Gastroesophageal sphincter (tissue), 4 donors: Measurements from ENCODE around the gene FIGNL1. TPM values are rescaled to one million over a fixed set of nuclear protein-coding genes. Genes with fewer than 3 reads are reported as not detected.

Experiments used
- ATAC-seq: fragments of 150-250 bp; one replicate; pipeline ENCODE4 v1.9.1; 2016; ENCODE audit warnings: mild to moderate bottlenecking, moderate library complexity
- H3K27ac ChIP-seq, 4 donors: fragments of 200-600 bp; sonication (generic) in 3 of 4; 1 replicate in 3 of 4; 2 replicates in 1 of 4; pipeline ENCODE4 v1.5.1; 2016 to 2019
- H3K27me3 ChIP-seq: fragments of 200-600 bp; sonication (generic); one replicate; pipeline ENCODE4 v1.5.1; 2019
- H3K36me3 ChIP-seq, 2 donors: fragments of 200-600 bp; sonication (generic); one replicate each; pipeline ENCODE4 v1.5.1; 2019; ENCODE audit warnings: control low read depth in 1 of 2
- H3K4me1 ChIP-seq, 3 donors: fragments of 200-600 bp; sonication (generic); 1 replicate in 2 of 3; 2 replicates in 1 of 3; pipeline ENCODE4 v1.5.1; 2016 to 2019; ENCODE audit warnings: control low read depth in 2 of 3
- H3K4me3 ChIP-seq, 2 donors: fragments of 200-600 bp; sonication (generic); one replicate each; pipeline ENCODE4 v1.5.1; 2019; ENCODE audit warnings: mild to moderate bottlenecking in 1 of 2, moderate library complexity in 1 of 2
- H3K9me3 ChIP-seq, 3 donors: fragments of 200-600 bp; sonication (generic); one replicate each; pipeline ENCODE4 v1.5.1; 2017 to 2019; ENCODE audit warnings: control low read depth in 2 of 3
- EP300 ChIP-seq: sonication (generic); formaldehyde crosslinking; IDR thresholded peaks from one replicate; pipeline ENCODE4 v1.6.1; 2017; ENCODE audit warnings: antibody characterized with exemption, mild to moderate bottlenecking
- POLR2A ChIP-seq, 2 donors: fragments of 450-650 bp; IDR thresholded peaks; one replicate each; pipeline ENCODE4 v1.6.1; 2017; ENCODE audit warnings: antibody characterized with exemption in 2 of 2, mild to moderate bottlenecking in 2 of 2, moderate library complexity in 1 of 2
- POLR2AphosphoS5 ChIP-seq: sonication (generic); formaldehyde crosslinking; IDR thresholded peaks from one replicate; pipeline ENCODE4 v1.6.1; 2017; ENCODE audit warnings: antibody characterized with exemption
- WGBS, 2 donors: methylation state at CpG; one replicate each; pipeline ENCODE4 v1.1.5; 2018; ENCODE audit warnings: low coverage in 1 of 2; 5-methylcytosine and 5-hydroxymethylcytosine counted together
- total RNA-seq, 4 donors: library from RNA; depleted of rRNA; stranded (reverse); fragments of >200 nt; gene quantifications; one replicate each; pipeline ENCODE4 v1.1.0, GENCODE V29; 2016
- TF ChIP-seq, protein P1 (sequence below), 4 experiments: fragments of 200-600 bp in 2 of 4; fragments of 450-650 bp in 2 of 4; sonication (generic) in 1 of 4; IDR thresholded peaks; one replicate each; pipeline ENCODE4 v1.5.1; 2017 to 2019; ENCODE audit warnings: antibody characterized with exemption in 4 of 4, mild to moderate bottlenecking in 2 of 4, moderate library complexity in 2 of 4

Gene FIGNL1
- total RNA-seq, 4 donors from 2014 or later = 5.0 to 8.5 (median 6.4) TPM

DNA sequence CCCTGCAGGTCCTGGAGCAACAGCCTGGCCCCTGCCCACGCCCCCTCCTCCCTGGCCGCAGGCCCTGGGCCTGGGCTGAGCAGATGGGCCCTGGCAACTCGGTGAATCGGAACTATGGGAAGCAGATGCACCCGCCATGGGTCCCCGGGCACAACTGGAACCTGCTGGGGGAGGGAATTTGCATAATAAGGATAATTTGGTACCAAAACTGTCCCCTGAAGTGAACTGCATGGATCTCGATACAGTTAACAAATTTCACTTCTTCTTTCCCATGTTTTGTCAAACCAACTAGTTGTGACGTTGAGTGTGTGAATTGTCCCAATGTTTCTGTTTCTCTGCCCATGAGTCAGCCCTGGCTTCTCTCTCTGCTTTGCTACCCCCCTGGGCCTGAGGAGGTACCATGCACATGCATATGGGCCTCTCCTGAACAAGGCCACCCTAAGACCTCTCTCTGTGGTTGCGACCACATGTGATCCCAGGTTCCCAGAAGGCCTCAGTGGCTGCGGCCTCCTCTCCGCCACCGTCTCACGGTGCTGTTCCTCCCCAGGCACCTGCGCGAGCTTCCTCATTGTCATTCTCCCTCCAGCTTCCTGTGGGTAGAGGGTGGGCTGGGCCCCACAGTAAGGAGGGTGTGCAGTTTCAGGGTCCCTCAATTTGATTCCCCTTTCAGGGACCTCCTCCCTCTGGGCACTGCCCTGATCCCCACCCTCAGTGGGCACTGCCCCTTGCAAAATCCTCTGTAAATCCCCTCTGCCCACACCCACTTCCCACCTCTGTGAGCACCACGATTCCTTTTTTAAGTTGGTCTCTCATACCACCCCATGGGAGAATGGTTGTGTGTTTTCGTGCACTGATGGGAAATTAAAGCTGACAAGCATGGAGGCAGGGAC lies 40.0 kb downstream of the FIGNL1 start:
- 77 to 83% methylated on average over 7 to 9 of the region's 17 CpGs for WGBS, 2 donors
- Histone ChIP-seq H3K27me3 (peaks cover 23% of the 10 kb centered on the region), H3K4me1 (no peaks in the 10 kb centered on the region), H3K4me3 (no peak overlapping the region), H3K27ac (no peak overlapping the region), H3K36me3 (no peaks in the 10 kb centered on the region), H3K9me3 (no peaks in the 10 kb centered on the region)
- ATAC-seq = no peak
- TF ChIP-seq POLR2AphosphoS5 (no peak), EP300 (no peak), POLR2A (IDR thresholded peaks at IDR 0.05) (no peak)
- TF ChIP-seq, protein P1, sequence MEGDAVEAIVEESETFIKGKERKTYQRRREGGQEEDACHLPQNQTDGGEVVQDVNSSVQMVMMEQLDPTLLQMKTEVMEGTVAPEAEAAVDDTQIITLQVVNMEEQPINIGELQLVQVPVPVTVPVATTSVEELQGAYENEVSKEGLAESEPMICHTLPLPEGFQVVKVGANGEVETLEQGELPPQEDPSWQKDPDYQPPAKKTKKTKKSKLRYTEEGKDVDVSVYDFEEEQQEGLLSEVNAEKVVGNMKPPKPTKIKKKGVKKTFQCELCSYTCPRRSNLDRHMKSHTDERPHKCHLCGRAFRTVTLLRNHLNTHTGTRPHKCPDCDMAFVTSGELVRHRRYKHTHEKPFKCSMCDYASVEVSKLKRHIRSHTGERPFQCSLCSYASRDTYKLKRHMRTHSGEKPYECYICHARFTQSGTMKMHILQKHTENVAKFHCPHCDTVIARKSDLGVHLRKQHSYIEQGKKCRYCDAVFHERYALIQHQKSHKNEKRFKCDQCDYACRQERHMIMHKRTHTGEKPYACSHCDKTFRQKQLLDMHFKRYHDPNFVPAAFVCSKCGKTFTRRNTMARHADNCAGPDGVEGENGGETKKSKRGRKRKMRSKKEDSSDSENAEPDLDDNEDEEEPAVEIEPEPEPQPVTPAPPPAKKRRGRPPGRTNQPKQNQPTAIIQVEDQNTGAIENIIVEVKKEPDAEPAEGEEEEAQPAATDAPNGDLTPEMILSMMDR (IDR thresholded peaks at IDR 0.05) = no peak

DNA sequence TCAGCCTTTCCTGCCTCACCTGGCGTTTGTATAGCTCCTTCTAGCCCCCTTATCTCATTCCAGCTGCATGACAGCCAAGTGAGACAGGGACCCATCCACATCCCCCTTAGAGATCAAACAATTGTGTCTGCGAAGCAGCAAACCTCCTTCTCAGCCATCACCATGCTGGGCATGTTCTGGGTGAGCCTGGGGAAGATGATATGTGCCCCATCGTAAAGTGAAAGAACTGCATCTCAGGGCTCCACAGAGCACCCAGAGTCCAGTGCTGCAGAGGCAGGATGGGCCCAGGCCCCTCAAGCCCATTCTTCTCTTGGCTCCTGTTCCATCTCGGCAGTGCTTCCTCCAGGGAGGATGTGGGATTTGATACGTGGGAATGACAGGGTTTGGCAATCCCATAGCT lies 43.2 kb downstream of the FIGNL1 start:
- no peak for ATAC-seq
- Histone ChIP-seq H3K4me1 (no peaks in the 10 kb centered on the region), H3K9me3 (no peaks in the 10 kb centered on the region), H3K27me3 (peaks cover 49% of the 10 kb centered on the region), H3K27ac (no peak overlapping the region), H3K4me3 (no peak overlapping the region), H3K36me3 (no peaks in the 10 kb centered on the region)
- TF ChIP-seq EP300 (no peak), POLR2AphosphoS5 (no peak), POLR2A (IDR thresholded peaks at IDR 0.05) (no peak)
- TF ChIP-seq, protein P1 (IDR thresholded peaks at IDR 0.05) = no peak
- WGBS, 2 donors = 49% methylated on average over 3 of the region's 5 CpGs; no CpG with 5 or more reads in 1 of the 2 donors

DNA sequence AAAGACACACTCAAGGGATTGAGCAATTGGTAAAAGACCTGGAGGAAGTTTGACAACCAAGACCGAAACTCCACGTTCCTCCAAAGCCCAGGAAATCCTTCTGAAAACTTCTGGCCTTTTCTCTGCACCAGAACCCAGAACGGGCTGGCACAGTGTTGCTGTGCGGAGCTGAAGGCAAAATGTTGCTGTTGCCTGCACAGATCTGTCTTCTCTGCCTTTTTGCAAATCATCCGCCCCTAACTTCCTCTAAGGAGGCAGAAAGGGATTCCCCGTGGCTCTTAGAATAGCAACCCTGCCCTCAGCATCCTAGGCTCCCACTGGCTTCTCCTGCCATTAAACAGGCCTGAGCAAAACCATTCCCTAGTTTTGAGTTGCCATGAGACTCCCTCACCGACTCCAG lies 44.9 kb downstream of the FIGNL1 start:
- TF ChIP-seq EP300 (no peak), POLR2AphosphoS5 (no peak), POLR2A (IDR thresholded peaks at IDR 0.05) (no peak)
- TF ChIP-seq, protein P1 (IDR thresholded peaks at IDR 0.05) = no peak
- ATAC-seq = no peak

DNA sequence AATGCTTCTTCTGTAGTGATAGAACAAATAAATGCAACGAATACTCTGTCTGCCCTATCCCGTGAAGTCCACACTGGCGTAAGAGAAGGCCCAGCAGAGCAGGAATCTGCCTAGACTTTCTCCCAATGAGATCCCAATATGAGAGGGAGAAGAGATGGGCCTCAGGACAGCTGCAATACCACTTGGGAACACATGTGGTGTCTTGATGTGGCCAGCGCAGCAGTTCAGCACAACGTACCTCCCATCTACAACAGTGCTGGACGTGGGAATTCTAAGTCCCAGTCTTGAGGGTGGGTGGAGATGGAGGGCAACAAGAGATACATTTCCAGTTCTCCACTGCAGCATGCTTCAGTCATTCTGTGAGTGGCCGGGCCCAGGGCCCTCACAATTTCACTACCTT lies 45.8 kb downstream of the FIGNL1 start:
- ATAC-seq = no peak
- H3K36me3 ChIP-seq = no peaks in the 10 kb centered on the region

More for the DNA sequence above, 44.9 kb downstream of the FIGNL1 start:
- peaks cover 66% of the 10 kb centered on the region for H3K27me3 ChIP-seq
- H3K27ac ChIP-seq = no peak overlapping the region
- H3K4me1 ChIP-seq = peaks cover 0 to 2% (median 0%) of the 10 kb centered on the region in 3 donors
- H3K9me3 ChIP-seq = no peaks in the 10 kb centered on the region
- no peak overlapping the region for H3K4me3 ChIP-seq
- H3K36me3 ChIP-seq = no peaks in the 10 kb centered on the region
- 67 to 83% methylated on average over 2 to 4 of the region's 7 CpGs for whole genome bisulfite sequencing, 2 donors

DNA sequence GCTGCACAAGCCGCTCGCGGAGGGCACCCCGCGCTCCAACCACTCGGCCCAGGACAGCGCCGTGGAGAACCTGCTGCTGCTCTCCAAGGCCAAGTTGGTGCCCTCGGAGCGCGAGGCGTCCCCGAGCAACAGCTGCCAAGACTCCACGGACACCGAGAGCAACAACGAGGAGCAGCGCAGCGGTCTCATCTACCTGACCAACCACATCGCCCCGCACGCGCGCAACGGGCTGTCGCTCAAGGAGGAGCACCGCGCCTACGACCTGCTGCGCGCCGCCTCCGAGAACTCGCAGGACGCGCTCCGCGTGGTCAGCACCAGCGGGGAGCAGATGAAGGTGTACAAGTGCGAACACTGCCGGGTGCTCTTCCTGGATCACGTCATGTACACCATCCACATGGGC lies 50.0 kb downstream of the FIGNL1 start:
- TF ChIP-seq POLR2A (IDR thresholded peaks at IDR 0.05) (no peak), POLR2AphosphoS5 (no peak), EP300 (no peak)
- TF ChIP-seq, protein P1 (IDR thresholded peaks at IDR 0.05) = no peak
- no peak for ATAC-seq
- no CpG with 5 or more reads among the region's 41 CpGs for WGBS, 2 donors
- no peaks in the 10 kb centered on the region for H3K9me3 ChIP-seq
- peaks cover 0 to 4% (median 0%) of the 10 kb centered on the region in 3 donors for H3K4me1 ChIP-seq
- H3K27ac ChIP-seq = no peak overlapping the region
- no peaks in the 10 kb centered on the region for H3K36me3 ChIP-seq
- H3K4me3 ChIP-seq = no peak overlapping the region
- H3K27me3 ChIP-seq = peaks cover 66% of the 10 kb centered on the region

More for the DNA sequence above, 45.8 kb downstream of the FIGNL1 start:
- Histone ChIP-seq H3K9me3 (no peaks in the 10 kb centered on the region), H3K27me3 (peaks cover 75% of the 10 kb centered on the region), H3K27ac (no peak overlapping the region), H3K4me3 (no peak overlapping the region), H3K4me1 (peaks cover 0 to 4% (median 0%) of the 10 kb centered on the region in 3 donors)
- TF ChIP-seq POLR2A (IDR thresholded peaks at IDR 0.05) (no peak), POLR2AphosphoS5 (no peak), EP300 (no peak)
- 60% methylated on average over 1 to 2 of the region's 7 CpGs for WGBS, 2 donors
